GM20000 (cell line): ENCODE results near the gene CLUH.
A peak's percentile ranks its signal among the peaks of the same experiment; 100 is the strongest.

Source experiments
- DNase-seq: peaks from one replicate; pipeline ENCODE4 v3.0.0; 2012; ENCODE audit warnings: low spot score
- CTCF ChIP-seq: IDR thresholded peaks from 2 replicates; pipeline ENCODE4 v1.5.1; 2012; ENCODE audit warnings: mild to moderate bottlenecking, control low read depth; ENCODE audit errors: extremely low read depth, missing control alignments

Gene CLUH, protein sequence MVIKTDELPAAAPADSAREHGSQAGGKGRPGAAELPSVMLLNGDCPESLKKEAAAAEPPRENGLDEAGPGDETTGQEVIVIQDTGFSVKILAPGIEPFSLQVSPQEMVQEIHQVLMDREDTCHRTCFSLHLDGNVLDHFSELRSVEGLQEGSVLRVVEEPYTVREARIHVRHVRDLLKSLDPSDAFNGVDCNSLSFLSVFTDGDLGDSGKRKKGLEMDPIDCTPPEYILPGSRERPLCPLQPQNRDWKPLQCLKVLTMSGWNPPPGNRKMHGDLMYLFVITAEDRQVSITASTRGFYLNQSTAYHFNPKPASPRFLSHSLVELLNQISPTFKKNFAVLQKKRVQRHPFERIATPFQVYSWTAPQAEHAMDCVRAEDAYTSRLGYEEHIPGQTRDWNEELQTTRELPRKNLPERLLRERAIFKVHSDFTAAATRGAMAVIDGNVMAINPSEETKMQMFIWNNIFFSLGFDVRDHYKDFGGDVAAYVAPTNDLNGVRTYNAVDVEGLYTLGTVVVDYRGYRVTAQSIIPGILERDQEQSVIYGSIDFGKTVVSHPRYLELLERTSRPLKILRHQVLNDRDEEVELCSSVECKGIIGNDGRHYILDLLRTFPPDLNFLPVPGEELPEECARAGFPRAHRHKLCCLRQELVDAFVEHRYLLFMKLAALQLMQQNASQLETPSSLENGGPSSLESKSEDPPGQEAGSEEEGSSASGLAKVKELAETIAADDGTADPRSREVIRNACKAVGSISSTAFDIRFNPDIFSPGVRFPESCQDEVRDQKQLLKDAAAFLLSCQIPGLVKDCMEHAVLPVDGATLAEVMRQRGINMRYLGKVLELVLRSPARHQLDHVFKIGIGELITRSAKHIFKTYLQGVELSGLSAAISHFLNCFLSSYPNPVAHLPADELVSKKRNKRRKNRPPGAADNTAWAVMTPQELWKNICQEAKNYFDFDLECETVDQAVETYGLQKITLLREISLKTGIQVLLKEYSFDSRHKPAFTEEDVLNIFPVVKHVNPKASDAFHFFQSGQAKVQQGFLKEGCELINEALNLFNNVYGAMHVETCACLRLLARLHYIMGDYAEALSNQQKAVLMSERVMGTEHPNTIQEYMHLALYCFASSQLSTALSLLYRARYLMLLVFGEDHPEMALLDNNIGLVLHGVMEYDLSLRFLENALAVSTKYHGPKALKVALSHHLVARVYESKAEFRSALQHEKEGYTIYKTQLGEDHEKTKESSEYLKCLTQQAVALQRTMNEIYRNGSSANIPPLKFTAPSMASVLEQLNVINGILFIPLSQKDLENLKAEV (N-terminal part only)

DNA sequence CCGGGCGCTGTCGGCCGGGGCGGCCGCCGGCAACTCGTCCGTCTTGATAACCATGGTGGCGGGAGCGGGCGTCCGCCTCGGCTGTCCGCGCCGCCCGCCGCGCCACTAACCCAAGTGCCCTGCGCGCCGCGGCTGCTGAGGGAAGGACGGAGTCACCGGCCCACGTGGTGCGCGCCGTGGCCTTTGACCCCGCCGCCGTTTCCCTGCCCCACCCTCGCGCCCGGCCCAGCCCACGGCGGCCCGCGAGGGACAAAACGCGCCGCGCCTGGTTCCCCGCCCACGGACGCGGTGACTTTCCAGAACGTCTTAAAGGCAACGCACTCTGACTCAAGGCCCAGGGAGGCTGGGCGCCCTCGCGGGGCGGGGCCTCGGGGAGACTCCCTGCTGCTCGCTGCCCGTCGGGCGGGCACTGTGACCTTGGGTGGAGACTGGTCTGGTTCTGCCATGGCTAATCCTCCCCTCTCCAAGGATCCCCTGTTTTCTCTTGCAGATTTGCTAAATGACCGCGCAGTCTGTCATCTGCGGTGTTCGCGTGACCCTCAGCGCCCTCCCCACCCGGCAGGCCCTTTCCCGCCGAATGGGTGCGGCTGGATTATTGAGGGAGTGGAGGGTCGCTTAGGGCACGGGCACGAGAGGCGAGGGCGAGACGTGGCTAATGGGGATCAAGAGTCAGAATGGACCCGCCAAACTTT lies at the start of gene CLUH:
Gene CLUH (minus strand): TSS at position 157 of the 692 bp plus-strand sequence. CDS start 103 bp downstream, at position 54.
- DNase-seq, result peak; percentile 100
- no peak for TF ChIP-seq CTCF

- no peak for DNase-seq
- no peak for TF ChIP-seq CTCF
Observed at GRCh38 chr17:2758870-2759269, 47.3 kb upstream of the CLUH start.

DNA sequence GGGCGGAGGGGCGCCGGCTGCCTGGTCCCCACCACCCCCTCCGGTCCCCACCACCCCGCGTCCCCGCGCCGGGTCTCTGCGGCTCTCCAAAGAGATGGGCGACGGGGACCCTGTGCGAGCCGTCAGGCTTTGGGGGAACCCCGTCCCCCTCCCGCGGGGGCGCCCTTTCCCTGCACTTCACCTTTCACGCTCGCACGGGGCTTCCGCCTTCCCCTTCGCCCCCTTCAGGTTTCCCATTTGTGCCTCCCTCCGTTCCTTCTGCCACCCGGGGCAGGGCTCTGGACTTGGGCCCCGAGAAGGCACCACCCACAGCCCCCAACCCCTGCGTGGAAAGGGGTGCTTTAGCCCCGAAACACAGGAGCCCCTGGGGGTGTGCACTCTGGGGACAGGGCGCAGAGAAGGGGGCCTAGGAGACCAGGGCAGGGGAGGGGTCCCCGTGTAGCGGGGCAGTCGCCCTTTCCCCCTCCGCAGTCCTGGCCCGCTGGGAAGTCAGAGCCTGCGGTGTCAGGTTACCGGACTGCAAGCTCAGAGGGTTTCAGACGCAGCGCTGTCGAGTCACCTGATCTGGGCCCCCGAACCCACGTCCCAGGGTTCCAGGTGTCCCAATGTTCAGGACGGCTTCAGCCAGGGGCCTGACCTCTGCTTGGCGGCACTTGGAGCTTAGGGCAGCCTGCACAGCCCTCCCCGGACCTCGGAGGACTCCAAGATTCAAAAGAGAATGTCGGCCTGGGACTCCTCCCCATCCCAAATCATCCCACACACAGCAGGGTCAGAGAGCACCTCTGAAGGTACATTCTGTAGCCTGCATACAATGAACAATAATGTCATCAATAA lies 44.5 kb upstream of the CLUH start:
- DNase-seq, result no peak
- no peak for TF ChIP-seq CTCF

DNA sequence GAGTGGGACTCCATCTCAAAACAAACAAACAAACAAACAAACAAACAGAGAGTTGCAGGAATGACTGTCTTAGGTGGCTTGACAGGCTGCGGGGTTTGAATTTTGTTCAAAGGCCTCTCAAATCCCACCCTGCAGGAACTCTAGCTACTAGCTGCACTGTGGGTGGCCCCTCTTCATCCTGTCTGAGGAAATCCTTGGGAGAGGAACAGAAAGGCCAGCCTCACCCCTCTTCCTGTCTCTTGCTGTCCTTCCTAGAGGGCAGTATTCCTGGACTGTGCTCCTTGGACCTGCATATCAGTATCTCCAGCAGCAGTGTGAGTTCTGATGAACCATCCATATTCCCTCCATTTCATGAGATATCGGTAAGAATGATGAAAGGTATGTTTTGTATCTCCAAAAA lies 39.9 kb upstream of the CLUH start:
- DNase-seq, result no peak
- no peak for TF ChIP-seq CTCF

DNA sequence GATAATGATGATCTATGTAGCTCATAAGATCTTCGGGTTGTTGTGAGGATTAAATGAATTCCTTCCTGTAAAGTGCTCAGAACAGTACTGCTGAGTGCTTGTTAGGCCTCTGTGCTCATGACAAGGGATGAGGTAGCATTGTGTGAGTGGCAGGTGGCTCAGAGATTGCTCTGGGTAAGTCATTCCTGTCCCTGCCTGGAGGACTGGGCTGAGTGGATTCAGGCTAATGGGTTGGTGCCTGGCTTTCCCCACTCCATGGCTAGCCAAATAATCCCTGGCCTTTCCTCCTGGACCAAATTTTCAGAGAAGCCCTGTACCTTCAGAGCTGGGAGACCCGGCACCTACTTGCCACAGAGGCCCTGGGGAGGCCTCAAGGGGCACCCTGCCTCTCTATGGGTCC lies 39.2 kb upstream of the CLUH start:
- TF ChIP-seq CTCF, result no peak
- no peak for DNase-seq

- peak; percentile 96 for DNase-seq
- TF ChIP-seq CTCF, result no peak
Observed at GRCh38 chr17:2749784-2750181, 38.2 kb upstream of the CLUH start.
